ES-I3 (cell line): Measurements from ENCODE around the gene KCNIP3.
"Not testable (repeated sequence)": the region's sequence is repeated elsewhere in the genome, so short reads cannot be mapped to it uniquely, and the experiment has no call there.

Experiments
- H3K36me3 ChIP-seq: 2 replicates; pipeline ENCODE4 v1.6.1; 2013; ENCODE audit warnings: mild to moderate bottlenecking, low read length, control low read depth, moderate library complexity; ENCODE audit not compliant: insufficient read depth
- H3K4me1 ChIP-seq: 2 replicates; pipeline ENCODE4 v1.6.1; 2013; ENCODE audit warnings: mild to moderate bottlenecking, control low read depth, low read length; ENCODE audit not compliant: insufficient read depth
- H3K9ac ChIP-seq: 2 replicates; pipeline ENCODE4 v1.6.1; 2013; ENCODE audit warnings: low read depth, mild to moderate bottlenecking, low read length, moderate library complexity
- H3K9me3 ChIP-seq: 2 replicates; pipeline ENCODE4 v1.6.1; 2013; ENCODE audit warnings: mild to moderate bottlenecking, low read length, moderate library complexity; ENCODE audit not compliant: control insufficient read depth, insufficient read depth

KCNIP3 gene

DNA sequence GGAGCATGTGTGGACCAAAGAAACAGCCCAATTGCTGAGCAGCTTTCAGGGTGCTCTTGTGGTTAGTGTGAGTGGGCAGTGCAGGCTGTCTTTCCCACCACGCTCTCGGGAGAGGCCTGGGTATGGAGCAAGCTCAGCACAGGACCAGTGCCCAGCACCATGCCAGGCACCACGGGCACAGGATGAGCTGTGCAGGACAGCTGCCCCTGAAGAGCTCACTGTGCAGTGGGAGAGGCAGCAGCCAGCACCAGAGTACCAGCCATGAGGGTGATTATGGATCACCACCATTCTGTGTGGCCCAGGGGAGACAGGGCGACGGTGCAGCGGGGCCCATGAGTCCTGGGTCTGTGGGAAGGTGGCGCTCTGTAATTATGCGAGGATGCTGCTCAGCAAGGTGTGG lies 75.7 kb downstream of the KCNIP3 start:
- H3K36me3 ChIP-seq, result no peaks in the 10 kb centered on the region
- H3K9me3 ChIP-seq, result no peaks in the 10 kb centered on the region
- H3K4me1 ChIP-seq, result no peaks in the 10 kb centered on the region
- no peak overlapping the region for H3K9ac ChIP-seq

- no peaks in the 10 kb centered on the region for H3K4me1 ChIP-seq
- H3K9ac ChIP-seq, result no peak overlapping the region
- no peaks in the 10 kb centered on the region for H3K36me3 ChIP-seq
- no peaks in the 10 kb centered on the region for H3K9me3 ChIP-seq
These were observed 76.9 kb downstream of the KCNIP3 start for GRCh38 chr2:95374029-95374428.

- Histone ChIP-seq H3K4me1 (no peaks in the 10 kb centered on the region), H3K9ac (no peak overlapping the region), H3K36me3 (no peaks in the 10 kb centered on the region), H3K9me3 (no peaks in the 10 kb centered on the region)
These were observed 77.3 kb downstream of the KCNIP3 start for GRCh38 chr2:95374451-95374920.

- no peaks in the 10 kb centered on the region for H3K9me3 ChIP-seq
- no peaks in the 10 kb centered on the region for H3K4me1 ChIP-seq
- no peak overlapping the region for H3K9ac ChIP-seq
- no peaks in the 10 kb centered on the region for H3K36me3 ChIP-seq
These were observed 77.8 kb downstream of the KCNIP3 start for GRCh38 chr2:95374921-95375471.

GRCh38 chr2:95375532-95376150 lies 78.5 kb downstream of the KCNIP3 start:
- no peak overlapping the region for H3K9ac ChIP-seq
- no peaks in the 10 kb centered on the region for H3K36me3 ChIP-seq
- H3K4me1 ChIP-seq, result no peaks in the 10 kb centered on the region
- no peaks in the 10 kb centered on the region for H3K9me3 ChIP-seq

- H3K4me1 ChIP-seq, result no peaks in the 10 kb centered on the region
- no peaks in the 10 kb centered on the region for H3K9me3 ChIP-seq
- H3K9ac ChIP-seq, result no peak overlapping the region
- no peaks in the 10 kb centered on the region for H3K36me3 ChIP-seq
These were observed 79.4 kb downstream of the KCNIP3 start for GRCh38 chr2:95376311-95377215.

DNA sequence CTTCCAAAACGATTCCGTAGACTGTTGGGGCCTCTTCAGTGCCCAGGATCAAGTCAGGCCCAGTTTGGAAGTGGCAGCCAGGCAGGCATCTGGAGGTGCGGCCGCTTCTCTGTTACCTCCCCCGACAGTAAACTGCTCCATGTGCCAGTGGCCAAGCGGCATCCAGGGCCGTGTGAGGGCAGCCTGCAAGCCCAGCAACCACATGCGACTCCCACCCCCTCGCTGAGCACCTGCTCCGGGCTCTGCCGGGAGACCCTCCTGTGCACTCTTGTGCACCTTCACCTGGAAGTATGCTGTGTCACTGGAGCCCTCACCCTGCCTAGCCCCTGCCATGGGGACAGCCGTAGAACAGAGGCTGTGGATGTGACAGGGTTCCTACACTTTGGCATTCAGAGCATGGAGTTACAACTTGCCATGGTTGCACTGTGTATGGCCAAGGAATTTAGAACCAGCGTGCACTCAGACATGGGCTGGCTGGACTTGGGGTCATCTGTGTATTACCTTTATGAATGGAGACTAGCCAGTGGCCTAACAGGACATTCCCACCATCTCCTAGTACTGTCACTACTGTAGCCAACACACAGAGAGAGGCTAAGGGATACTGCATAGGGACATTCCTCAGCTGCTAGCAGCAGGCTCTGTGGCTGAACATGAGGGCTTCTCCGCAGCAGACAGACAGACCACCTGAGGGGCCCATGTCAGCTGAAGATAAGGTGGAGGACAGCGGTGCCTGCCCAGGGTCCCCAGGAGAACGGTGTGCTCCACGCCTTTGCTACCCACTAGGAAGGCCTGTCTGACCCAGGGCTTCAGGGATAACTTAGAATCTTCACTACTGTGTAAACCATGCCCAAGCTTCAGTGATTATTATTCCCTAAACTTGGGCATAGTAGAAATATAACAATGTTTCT lies 80.3 kb downstream of the KCNIP3 start:
- Histone ChIP-seq H3K36me3 (no peaks in the 10 kb centered on the region), H3K4me1 (no peaks in the 10 kb centered on the region), H3K9ac (no peak overlapping the region), H3K9me3 (no peaks in the 10 kb centered on the region)

DNA sequence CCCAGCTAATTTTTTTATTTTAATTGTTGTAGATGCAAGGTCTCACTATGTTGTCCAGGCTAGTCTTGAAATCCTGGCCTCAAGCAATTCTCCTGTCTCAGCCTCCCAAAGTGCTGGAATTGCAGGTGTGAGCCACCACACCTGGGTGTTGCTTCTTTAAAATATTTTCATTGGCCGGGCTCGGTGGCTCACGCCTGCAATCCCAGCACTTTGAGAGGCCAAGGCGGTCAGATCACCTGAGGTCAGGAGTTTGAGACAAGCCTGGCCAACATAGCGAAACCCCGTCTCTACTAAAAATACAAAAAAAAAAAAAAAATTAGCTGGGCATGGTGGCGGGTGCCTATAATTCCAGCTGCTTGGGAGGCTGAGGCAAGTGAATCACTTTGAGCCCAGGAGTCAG lies 81.1 kb downstream of the KCNIP3 start:
- not testable (repeated sequence) for H3K9me3 ChIP-seq, H3K4me1 ChIP-seq, H3K9ac ChIP-seq

DNA sequence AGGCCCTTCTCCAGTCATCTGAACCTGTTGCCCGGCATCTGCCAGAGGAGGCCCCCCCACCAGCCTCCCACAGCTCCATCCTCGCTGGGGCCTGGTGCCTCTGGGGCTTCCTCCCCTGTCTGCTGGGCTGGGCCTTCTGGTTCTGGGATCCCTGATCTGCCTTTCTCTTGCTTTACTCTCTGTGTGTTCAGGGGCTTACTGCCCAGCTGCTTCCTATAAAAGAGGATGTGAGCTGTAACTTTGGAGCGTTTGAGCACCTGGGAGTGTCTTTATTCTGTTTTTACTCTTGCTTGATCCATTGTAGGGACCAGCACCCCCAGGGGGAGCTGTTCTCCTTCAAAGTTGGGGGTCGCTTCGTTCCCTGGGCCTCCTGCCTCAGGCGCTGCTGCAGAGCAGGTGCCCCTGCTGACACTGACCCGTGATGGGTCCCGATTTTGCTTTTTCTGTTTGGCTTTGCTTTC lies 82.3 kb downstream of the KCNIP3 start:
- H3K4me1 ChIP-seq, result no peaks in the 10 kb centered on the region
- no peak overlapping the region for H3K9ac ChIP-seq
- no peaks in the 10 kb centered on the region for H3K9me3 ChIP-seq
- H3K36me3 ChIP-seq, result no peaks in the 10 kb centered on the region

More for the DNA sequence above, 81.1 kb downstream of the KCNIP3 start:
- H3K36me3 ChIP-seq, result not testable (repeated sequence)

DNA sequence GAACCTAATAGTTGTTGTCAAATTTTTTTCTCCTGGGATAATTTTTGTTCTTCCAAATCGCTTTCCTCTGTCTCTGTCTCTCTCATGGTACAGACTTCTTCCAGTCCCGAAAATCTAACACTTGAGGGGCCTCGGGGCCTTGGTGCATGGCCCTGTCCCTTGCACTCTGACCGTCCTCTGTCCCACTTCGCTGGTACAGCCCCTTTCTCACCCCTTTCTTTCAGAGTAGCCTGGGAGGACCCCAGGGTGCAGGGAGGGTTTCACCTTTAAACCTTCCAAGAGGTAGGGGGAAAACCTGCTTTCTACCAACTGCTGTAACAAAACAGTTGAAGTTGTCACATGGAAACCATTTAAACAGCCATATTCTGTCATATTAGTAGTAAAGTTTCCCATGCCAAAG lies 83.1 kb downstream of the KCNIP3 start:
- H3K9ac ChIP-seq, result no peak overlapping the region
- H3K4me1 ChIP-seq, result no peaks in the 10 kb centered on the region; the same call in 1 of the 2 replicates
- no peaks in the 10 kb centered on the region for H3K36me3 ChIP-seq
- H3K9me3 ChIP-seq, result no peaks in the 10 kb centered on the region

DNA sequence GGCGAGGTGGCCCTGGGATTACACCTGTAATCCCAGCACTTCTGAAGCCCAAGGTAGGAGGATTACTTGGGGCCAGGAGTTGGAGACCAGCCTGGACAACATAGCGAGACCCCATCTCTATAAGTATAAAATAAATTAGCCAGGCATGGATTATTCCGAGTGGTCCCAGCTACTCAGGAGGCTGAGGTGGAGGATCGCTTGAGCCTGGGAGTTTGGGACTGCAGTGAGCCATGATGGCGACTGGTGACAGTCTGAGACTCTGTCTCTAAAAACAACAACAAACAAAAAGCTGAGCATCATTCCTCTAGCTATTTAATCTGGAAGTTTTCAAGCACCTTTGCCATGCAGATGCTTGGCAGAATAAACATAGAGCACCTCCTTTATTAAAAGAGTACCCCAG lies 83.6 kb downstream of the KCNIP3 start:
- Histone ChIP-seq H3K9ac (no peak overlapping the region), H3K9me3 (no peaks in the 10 kb centered on the region), H3K36me3 (no peaks in the 10 kb centered on the region), H3K4me1 (no peaks in the 10 kb centered on the region; the same call in 1 of the 2 replicates)

GRCh38 chr2:95381212-95382191 lies 84.4 kb downstream of the KCNIP3 start:
- Histone ChIP-seq H3K9ac (no peak overlapping the region), H3K4me1 (no peaks in the 10 kb centered on the region; the same call in 1 of the 2 replicates), H3K36me3 (no peaks in the 10 kb centered on the region), H3K9me3 (no peaks in the 10 kb centered on the region)

- no peaks in the 10 kb centered on the region; the same call in 1 of the 2 replicates for H3K4me1 ChIP-seq
- no peaks in the 10 kb centered on the region for H3K36me3 ChIP-seq
- no peaks in the 10 kb centered on the region for H3K9me3 ChIP-seq
- H3K9ac ChIP-seq, result no peak overlapping the region
These were observed 85.0 kb downstream of the KCNIP3 start for GRCh38 chr2:95382192-95382591.
